Measurements from ENCODE around the gene ATP6V0B.

ATP6V0B gene

GRCh38 chr1:43994794-43995790 is 20.3 kb downstream of the ATP6V0B start:
- H3K4me3 ChIP-seq (replicated peaks; ENCODE audit: low read depth, low read length) = no peak overlapping the region
- DNase-seq (ENCODE audit: extremely low read depth, low read depth) = no peak
- TF ChIP-seq, protein P1, sequence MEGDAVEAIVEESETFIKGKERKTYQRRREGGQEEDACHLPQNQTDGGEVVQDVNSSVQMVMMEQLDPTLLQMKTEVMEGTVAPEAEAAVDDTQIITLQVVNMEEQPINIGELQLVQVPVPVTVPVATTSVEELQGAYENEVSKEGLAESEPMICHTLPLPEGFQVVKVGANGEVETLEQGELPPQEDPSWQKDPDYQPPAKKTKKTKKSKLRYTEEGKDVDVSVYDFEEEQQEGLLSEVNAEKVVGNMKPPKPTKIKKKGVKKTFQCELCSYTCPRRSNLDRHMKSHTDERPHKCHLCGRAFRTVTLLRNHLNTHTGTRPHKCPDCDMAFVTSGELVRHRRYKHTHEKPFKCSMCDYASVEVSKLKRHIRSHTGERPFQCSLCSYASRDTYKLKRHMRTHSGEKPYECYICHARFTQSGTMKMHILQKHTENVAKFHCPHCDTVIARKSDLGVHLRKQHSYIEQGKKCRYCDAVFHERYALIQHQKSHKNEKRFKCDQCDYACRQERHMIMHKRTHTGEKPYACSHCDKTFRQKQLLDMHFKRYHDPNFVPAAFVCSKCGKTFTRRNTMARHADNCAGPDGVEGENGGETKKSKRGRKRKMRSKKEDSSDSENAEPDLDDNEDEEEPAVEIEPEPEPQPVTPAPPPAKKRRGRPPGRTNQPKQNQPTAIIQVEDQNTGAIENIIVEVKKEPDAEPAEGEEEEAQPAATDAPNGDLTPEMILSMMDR (IDR thresholded peaks at IDR 0.05; ENCODE audit: low read depth, low read length, missing control alignments) = peak; percentile 47

- no peak for DNase-seq (ENCODE audit: extremely low read depth, low read depth)
- TF ChIP-seq, protein P1 (IDR thresholded peaks at IDR 0.05; ENCODE audit: low read depth, low read length, missing control alignments) = no peak
- H3K4me3 ChIP-seq (replicated peaks; ENCODE audit: low read depth, low read length) = no peak overlapping the region
Observed at GRCh38 chr1:43995984-43996732, 21.4 kb downstream of the ATP6V0B start.

GRCh38 chr1:43996733-43997115 is 22.0 kb downstream of the ATP6V0B start:
- TF ChIP-seq, protein P1 (IDR thresholded peaks at IDR 0.05; ENCODE audit: low read depth, low read length, missing control alignments) = no peak
- DNase-seq (ENCODE audit: extremely low read depth, low read depth) = no peak
- no peak overlapping the region for H3K4me3 ChIP-seq (replicated peaks; ENCODE audit: low read depth, low read length)

DNA sequence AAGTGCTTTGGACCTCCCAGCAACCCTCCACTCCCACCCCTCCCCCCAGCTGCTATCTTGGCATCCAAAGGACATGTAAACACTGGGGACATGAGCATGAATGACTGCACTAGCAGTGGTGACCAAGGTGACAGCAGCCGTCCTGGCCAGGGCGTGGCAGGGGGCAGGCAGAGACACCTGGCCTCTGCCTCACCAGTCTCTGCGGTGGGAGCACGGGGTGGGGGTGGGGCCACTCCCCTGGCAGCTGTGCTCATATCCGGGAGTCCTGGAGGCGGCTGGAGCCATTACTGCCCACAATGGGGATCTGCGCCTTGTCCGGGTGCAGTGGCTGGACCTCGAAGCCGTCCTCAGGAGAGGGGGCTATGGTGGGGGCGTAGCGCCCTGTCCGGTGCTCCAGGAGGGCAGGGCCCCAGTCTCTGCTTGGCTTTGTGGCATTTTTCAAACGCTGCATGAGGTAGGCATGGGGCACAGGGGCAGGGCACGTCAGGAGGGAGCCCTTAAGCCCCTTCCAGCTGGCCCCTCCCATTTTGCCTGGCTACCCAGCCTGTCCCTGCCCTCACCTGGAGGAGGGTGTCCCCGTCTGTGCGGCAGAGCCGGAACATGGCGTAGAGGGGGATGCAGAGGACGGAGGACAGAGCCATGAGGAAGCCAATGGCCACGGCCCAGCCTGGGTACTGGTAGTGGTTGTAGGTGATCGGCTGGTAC is 22.7 kb downstream of the ATP6V0B start:
- TF ChIP-seq, protein P1 (IDR thresholded peaks at IDR 0.05; ENCODE audit: low read depth, low read length, missing control alignments) = no peak
- no peak for DNase-seq (ENCODE audit: extremely low read depth, low read depth)
- H3K4me3 ChIP-seq (replicated peaks; ENCODE audit: low read depth, low read length) = no peak overlapping the region

GRCh38 chr1:43998000-43998378 is 23.2 kb downstream of the ATP6V0B start:
- H3K4me3 ChIP-seq (replicated peaks; ENCODE audit: low read depth, low read length) = no peak overlapping the region
- TF ChIP-seq, protein P1 (IDR thresholded peaks at IDR 0.05; ENCODE audit: low read depth, low read length, missing control alignments) = no peak
- DNase-seq (ENCODE audit: extremely low read depth, low read depth) = no peak

DNA sequence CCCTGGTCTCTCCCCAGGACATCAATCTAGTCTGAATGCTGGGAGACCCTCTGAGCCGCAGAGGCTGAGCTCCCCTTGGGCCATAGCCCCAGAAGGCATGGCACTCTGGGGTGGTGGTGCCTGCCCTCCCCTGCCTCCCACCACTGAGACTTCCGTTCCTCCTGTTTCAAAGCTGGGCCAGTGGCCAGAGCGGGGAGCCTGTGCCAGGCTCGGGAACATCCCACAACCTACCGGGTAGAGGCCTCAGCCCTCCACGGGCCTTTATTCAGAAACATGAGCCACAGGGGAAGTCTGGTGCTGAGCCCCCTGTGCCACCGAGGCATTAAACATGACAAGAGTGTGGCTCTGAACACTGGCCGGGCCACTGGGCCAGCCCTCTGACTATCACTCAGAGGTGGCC is 24.7 kb downstream of the ATP6V0B start:
- TF ChIP-seq, protein P1 (IDR thresholded peaks at IDR 0.05; ENCODE audit: low read depth, low read length, missing control alignments) = no peak
- no peak overlapping the region for H3K4me3 ChIP-seq (replicated peaks; ENCODE audit: low read depth, low read length)
- DNase-seq (ENCODE audit: extremely low read depth, low read depth) = no peak
